ENCODE results near the gene SCFD2.

GRCh38 chr4:53367721-53368120, 1.9 kb upstream of the SCFD2 start:
- TF ChIP-seq EZH2 (IDR thresholded peaks at IDR 0.05; ENCODE audit: borderline replicate concordance, low read depth, low read length, severe bottlenecking), result no peak
- TF ChIP-seq, protein P1, sequence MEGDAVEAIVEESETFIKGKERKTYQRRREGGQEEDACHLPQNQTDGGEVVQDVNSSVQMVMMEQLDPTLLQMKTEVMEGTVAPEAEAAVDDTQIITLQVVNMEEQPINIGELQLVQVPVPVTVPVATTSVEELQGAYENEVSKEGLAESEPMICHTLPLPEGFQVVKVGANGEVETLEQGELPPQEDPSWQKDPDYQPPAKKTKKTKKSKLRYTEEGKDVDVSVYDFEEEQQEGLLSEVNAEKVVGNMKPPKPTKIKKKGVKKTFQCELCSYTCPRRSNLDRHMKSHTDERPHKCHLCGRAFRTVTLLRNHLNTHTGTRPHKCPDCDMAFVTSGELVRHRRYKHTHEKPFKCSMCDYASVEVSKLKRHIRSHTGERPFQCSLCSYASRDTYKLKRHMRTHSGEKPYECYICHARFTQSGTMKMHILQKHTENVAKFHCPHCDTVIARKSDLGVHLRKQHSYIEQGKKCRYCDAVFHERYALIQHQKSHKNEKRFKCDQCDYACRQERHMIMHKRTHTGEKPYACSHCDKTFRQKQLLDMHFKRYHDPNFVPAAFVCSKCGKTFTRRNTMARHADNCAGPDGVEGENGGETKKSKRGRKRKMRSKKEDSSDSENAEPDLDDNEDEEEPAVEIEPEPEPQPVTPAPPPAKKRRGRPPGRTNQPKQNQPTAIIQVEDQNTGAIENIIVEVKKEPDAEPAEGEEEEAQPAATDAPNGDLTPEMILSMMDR (IDR thresholded peaks at IDR 0.05; ENCODE audit: borderline replicate concordance, extremely low read depth, low read length, poor library complexity, severe bottlenecking), result no peak

Measured in DND-41 (cell line).